HG02870 (cell line): Measurements from ENCODE around the gene OTOGL.

Source experiments
- ATAC-seq: cut with Tn5 transposase; IDR thresholded peaks from one replicate; pipeline ENCODE4 v1.9.1; 2021; ENCODE audit warnings: mild to moderate bottlenecking, moderate library complexity; ENCODE audit not compliant: unreplicated experiment

OTOGL gene

DNA sequence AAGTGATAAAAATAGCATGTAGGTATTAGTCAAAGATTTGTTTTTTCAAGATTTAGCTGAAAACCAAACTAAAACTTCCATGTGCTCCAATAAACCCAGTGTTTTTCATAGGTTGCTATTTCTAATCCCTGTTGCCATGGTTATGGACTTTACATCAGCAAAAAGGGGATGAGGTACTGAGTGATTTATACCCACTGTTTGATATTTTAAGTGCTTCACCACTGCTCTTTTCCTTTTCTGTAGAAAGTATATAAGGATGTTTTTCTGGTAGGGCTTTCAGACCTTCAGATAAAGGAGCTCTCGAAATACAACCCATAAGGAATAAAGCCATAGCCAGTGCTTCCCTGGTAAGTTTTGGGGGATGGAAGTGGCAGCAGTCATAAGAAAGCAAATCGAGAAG, at the start of gene OTOGL:
Gene OTOGL, plus strand, starts transcription at position 279 of the 400 bp plus-strand sequence. CDS start 109,895 bp downstream, outside the sequence.
- no peak for ATAC-seq

- no peak for ATAC-seq
Measured at GRCh38 chr12:80050236-80050635, 49.1 kb upstream of the OTOGL start.

DNA sequence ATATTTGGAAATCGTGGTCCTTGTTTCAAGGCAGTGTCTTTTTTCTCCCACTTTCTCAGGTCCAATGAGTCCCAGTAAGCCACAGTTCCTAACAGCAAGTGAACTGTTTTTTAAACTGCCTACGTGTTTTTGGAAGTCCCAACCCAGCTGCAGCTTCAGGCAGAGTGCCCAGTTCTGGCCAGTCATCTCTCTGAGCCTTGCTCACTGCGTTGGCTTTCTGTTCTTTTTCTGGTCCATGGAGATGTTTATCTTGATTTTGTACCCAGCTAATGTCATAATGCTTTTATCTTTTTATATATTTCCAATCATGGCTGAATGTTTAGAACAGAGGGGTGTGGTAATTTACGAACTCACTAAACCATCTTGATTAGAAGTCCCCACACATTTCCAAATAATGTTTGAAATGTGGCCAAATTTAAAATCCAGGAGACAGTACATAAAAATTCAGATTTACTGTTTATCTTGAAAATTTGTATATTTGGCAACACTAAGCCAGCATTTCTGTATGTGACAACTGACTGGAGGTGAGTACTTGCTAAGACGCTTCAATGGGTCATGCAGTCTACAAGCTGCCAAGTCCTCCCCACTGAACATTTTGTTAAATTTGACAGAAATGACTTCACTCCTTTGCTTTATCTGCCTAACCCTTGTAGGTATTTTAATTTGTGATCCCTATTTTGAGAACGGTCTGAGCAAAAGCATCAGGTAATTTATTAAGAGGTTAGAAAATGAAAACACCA, 46.1 kb upstream of the OTOGL start:
- ATAC-seq = no peak

DNA sequence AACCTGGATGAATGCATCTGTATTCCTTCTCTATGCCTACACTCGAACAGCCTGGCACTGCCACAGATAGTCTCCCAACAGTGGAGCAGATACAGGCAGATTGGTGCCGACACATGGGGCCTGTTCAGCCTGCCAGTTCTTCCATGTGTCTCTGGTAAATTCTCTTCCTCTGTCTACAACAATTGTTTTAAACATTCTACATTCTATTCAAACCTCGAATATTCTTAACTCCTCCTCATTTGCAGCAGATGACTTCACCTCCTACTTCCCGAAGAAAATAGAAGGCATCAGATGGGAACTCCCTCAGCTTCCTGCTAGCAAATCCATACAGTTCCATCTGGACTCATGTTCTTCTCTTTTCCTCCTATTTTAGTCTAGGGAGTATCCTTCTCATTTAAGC, 43.1 kb upstream of the OTOGL start:
- no peak for ATAC-seq

- no peak for ATAC-seq
Measured at GRCh38 chr12:80056845-80057244, 42.5 kb upstream of the OTOGL start.

- no peak for ATAC-seq
Measured at GRCh38 chr12:80058586-80058985, 40.8 kb upstream of the OTOGL start.

GRCh38 chr12:80059102-80059501, 40.2 kb upstream of the OTOGL start:
- no peak for ATAC-seq

GRCh38 chr12:80059875-80060274, 39.5 kb upstream of the OTOGL start:
- no peak for ATAC-seq

GRCh38 chr12:80064269-80064668, 35.1 kb upstream of the OTOGL start:
- no peak for ATAC-seq

DNA sequence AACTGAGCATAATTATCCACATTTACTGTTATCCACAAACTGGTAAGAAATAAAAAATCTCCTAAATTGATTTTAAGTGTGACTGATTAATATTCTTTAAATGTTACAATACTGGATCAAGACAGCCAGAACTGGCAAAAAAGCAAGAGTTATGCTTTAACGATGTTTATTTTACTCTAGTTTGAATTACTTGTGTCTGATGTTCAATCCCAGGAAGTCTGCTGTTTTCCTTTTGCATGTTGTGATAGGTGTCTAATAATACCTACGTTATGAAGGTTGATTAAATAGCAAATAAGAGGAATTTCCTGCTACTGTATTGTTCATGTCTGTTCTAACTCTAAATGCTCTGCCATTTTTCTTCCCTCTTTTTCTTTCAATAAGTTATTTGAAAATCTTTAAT, 34.4 kb upstream of the OTOGL start:
- no peak for ATAC-seq

- no peak for ATAC-seq
Measured at GRCh38 chr12:80068173-80068572, 31.2 kb upstream of the OTOGL start.

GRCh38 chr12:80083892-80084614, 15.3 kb upstream of the OTOGL start:
- ATAC-seq = peak; percentile 75

DNA sequence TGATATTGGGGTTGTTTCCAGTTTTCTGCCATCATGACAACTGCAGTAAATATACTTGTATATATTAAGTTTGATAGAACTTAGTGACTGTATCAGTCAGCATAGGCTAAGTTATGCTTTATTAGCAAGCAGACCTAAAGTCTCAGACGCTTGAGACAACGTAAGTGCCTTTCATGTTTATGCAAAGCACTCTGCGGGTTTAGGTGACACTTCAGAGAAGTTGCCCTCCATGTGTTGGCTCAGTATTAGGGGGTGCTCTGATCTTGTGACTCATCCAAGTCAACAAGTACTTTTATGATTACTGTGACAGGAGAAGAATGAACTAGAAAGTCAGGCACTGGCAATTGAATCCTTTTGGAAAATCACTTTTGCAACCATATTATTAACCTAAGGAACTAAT, 13.3 kb upstream of the OTOGL start:
- no peak for ATAC-seq

GRCh38 chr12:80087486-80088213, 11.7 kb upstream of the OTOGL start:
- peak; percentile 56 for ATAC-seq

DNA sequence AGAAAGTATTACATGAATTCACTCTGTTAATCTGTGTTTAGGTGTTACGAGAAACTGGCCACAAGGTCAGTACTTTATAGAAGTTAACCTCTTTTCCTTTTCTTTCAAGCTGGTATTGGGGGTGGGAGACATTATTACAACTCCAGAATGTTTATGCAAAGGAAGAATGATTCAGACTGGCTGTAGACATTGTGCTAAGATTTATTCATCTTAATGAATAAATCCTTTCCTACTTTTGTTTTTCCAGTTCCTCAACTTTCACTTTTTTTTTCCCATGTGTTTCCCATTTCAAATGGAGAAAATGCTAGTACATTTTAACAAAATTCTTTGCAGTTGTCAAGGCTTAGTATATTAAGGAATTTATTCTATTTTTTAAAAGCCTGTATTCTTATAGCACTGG, 1.3 kb downstream of the OTOGL start:
- ATAC-seq = no peak

GRCh38 chr12:80101126-80101525, 1.8 kb downstream of the OTOGL start:
- ATAC-seq = no peak

- ATAC-seq = peak; percentile 73
Measured at GRCh38 chr12:80107221-80107620, 7.9 kb downstream of the OTOGL start.

DNA sequence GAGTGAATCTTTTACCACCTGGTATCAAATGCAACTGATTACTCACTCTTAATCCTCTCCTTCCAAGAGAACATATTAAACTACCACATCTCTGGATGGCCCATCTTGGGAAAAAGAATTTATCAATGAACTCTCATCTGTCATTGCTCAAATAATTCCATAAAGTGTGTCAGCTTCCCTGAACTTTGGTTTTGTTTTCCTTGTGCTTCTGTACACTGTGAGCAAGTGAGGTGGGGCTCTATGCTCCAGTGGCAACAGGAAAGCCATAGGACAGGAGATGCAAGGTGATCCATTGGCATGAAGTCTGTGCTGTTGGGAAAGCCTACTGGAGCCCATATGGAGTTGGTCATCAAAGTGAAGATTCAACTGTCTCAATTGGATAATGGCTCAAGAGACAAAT, 17.4 kb downstream of the OTOGL start:
- ATAC-seq = no peak

GRCh38 chr12:80118565-80119324, 19.4 kb downstream of the OTOGL start:
- ATAC-seq = no peak

DNA sequence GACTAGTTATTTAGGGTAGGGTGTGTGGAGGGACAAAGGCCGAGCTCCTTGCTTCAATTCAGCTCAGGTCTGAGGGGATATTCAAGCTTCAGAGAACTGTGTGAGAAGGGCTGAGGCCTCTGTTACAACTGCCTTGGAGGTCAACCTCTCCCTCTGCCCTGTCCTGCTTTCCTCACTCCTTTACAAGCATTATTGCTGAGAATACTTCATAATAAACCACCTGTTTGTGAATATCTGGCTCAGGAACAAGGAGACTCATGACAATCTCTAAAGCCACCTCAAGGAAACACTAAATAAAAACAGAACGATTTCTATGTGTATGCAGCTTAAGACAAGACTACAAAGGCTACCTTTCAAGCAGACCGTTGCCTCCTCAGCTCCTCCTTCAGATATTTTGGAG, 21.7 kb downstream of the OTOGL start:
- no peak for ATAC-seq

GRCh38 chr12:80121661-80122060, 22.3 kb downstream of the OTOGL start:
- ATAC-seq = no peak
